ENCODE data around the gene VTN. TPM values are rescaled to one million over a fixed set of nuclear protein-coding genes. Genes with fewer than 3 reads are reported as not detected.

The VTN gene
- total RNA-seq, 1 donor from 2014 or later, result 1.0 TPM

DNA sequence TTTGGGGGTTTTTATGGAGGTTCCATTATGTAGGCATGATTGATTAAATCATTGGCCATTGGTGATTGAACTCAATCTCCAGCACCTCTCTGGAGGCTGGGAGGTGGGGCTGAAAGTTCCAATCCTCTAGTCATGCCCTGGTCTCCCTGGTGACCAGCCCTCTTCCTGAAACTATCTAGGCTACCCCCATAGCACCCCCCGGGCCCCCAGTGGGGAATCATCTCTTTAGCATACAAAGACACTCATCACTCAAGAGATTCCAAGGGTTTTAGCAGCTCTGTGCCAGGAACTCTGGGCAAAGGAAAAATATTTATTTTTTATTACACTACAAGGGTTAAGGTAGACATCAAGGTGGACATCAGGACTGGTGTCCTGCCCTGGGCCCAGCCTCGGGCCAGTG is 25.3 kb upstream of the VTN start:
- DNase-seq (ENCODE audit: low spot score), result no peak

GRCh38 chr17:28394337-28395116 is 24.4 kb upstream of the VTN start:
- DNase-seq (ENCODE audit: low spot score), result no peak

- DNase-seq (ENCODE audit: low spot score), result no peak
Observed at GRCh38 chr17:28392491-28392890, 22.4 kb upstream of the VTN start.

- no peak for DNase-seq (ENCODE audit: low spot score)
Observed at GRCh38 chr17:28391401-28391800, 21.3 kb upstream of the VTN start.

DNA sequence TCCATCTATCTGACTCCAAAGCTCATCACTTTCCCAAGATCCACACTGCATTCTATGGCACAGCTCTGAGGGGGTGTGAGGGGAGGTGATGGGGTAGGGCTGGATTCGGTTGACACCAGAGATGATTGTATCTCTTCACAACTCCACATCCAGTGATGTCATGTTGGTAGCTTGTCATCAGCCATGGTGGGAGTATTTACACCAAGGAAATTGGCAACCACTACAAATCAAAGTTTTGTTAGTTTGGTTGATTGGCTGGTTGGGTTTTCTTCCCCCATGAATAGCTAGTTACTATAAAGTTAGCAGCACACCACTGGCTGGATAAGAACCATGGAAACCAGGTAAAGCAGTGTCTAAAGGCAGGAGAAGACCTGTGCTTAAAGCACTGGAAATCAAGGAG is 20.9 kb upstream of the VTN start:
- DNase-seq (ENCODE audit: low spot score), result no peak

DNA sequence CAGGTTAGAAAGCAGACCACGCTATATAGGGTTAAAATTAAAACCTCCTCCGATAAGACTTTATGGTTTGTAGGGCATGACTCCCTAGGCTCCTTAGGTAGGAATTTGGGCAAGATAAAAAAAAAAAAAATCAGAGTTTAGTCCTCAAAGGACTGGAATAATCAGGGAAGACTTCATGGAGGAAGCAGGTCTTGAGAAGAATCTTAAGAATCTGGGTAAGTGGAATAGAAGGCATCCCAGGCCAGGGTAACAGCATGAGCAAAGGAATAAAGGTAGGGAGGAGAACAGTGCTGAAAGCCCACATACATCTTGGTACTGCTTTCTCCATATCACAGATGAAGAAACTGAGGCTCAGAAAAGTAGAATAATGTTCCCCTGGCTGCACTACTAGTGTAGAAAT is 20.5 kb upstream of the VTN start:
- DNase-seq (ENCODE audit: low spot score), result no peak

DNA sequence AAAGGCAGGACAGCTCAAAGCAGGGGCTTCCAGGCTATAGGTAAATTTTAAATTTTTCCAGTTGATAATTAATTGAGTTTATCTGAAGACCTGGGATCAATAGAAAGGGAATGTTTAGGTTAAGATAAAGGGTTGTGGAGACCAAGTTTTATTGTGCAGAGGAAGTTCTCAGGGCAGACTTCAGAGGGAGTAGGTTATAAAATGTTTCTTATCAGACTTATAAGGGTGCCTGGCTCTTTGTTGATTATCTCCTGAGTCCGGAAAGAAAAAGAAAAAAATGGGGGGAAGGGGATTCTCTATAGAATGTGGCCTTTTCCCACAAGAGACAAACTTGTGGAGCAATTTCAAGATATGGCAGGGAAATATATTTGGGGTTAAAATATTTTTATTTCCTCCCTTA is 20.0 kb upstream of the VTN start:
- no peak for DNase-seq (ENCODE audit: low spot score)

DNA sequence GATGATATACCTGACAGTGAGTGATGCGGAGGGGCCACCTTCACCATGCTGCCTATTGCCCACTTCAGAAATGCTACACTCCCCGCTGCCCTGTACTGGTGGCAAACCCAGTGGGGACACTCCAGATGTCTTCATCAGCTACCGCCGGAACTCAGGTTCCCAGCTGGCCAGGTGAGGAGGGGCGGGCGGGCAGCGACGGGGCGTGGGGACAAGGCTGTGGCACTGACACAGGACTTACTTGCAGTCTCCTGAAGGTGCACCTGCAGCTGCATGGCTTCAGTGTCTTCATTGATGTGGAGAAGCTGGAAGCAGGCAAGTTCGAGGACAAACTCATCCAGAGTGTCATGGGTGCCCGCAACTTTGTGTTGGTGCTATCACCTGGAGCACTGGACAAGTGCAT is 18.0 kb upstream of the VTN start:
- no peak for DNase-seq (ENCODE audit: low spot score)

DNA sequence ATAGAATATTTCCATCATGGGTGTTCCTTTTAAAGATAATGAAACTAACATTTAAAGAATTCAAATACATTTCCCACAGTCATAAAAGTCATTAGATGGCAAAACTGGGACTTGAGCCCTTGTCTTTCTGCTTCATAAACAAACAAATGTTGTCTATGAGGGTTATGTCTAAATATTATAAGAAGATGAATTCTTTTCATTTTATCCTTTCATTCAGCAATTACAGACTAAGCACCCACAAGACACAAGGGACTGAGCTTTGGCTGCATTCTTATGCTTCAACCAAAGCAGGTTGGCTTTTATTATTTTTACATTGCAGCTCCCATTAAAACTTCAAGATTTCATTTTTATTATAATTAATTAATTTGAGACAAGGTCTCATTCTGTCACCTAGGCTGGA is 16.3 kb upstream of the VTN start:
- no peak for DNase-seq (ENCODE audit: low spot score)

DNA sequence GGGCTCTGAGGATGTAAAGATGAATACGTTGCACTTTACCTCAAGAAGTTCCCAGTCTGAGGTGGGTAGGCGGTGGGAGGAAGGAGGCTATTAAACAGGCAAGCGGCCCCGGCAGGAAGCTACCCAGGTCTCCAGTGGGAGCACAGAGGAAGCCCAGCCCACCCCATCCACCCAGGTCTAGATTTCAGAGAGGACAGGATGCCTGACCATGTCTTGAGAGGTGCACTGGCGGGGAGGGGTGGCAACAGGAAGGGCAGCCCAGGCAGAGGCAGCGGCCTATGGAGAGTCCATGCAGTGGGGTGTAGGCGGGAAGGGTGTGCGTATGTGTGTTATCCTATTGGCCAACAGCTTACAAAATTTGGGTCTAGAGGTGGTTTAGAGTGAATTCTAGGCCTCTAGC is 15.3 kb upstream of the VTN start:
- DNase-seq (ENCODE audit: low spot score), result no peak

DNA sequence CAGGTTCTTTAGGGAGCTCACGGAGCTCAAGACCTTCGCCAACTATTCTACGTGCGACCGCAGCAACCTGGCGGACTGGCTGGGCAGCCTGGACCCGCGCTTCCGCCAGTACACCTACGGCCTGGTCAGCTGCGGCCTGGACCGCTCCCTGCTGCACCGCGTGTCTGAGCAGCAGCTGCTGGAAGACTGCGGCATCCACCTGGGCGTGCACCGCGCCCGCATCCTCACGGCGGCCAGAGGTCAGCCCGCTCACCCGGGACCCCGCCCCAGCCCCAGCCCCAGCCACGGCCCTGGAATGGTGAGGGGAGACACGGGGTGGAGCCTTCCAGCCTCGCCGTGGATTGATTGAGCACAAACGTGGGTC is 14.9 kb upstream of the VTN start:
- no peak for DNase-seq (ENCODE audit: low spot score)

DNA sequence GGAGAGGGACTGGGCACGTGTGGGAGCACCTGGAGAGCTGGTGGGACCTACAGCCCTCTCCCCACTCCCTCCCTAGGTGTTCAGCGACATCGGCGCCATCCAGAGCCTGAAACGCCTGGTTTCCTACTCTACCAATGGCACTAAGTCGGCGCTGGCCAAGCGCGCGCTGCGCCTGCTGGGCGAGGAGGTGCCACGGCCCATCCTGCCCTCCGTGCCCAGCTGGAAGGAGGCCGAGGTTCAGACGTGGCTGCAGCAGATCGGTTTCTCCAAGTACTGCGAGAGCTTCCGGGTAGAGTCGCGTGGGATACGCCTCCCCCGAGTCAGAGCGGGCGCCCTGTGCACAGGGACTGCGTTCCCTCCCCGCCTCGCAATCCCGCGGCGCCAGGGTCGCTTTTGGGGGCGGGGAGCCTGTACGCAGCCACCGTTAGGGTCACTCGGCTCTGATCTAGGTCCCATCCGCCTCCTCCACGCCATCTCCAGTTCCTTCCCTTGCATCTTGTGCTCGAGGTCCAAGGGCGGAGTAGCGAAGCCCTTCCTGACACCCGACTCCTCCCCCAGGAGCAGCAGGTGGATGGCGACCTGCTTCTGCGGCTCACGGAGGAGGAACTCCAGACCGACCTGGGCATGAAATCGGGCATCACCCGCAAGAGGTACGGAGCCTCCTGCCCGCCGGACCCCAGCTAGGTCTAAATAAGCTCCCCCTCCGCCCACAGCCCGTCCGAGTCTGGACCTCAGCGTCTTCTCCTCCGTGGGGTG is 14.4 kb upstream of the VTN start:
- peak; percentile 83 for DNase-seq (ENCODE audit: low spot score)

GRCh38 chr17:28381141-28381825 is 11.2 kb upstream of the VTN start:
- no peak for DNase-seq (ENCODE audit: low spot score)

DNA sequence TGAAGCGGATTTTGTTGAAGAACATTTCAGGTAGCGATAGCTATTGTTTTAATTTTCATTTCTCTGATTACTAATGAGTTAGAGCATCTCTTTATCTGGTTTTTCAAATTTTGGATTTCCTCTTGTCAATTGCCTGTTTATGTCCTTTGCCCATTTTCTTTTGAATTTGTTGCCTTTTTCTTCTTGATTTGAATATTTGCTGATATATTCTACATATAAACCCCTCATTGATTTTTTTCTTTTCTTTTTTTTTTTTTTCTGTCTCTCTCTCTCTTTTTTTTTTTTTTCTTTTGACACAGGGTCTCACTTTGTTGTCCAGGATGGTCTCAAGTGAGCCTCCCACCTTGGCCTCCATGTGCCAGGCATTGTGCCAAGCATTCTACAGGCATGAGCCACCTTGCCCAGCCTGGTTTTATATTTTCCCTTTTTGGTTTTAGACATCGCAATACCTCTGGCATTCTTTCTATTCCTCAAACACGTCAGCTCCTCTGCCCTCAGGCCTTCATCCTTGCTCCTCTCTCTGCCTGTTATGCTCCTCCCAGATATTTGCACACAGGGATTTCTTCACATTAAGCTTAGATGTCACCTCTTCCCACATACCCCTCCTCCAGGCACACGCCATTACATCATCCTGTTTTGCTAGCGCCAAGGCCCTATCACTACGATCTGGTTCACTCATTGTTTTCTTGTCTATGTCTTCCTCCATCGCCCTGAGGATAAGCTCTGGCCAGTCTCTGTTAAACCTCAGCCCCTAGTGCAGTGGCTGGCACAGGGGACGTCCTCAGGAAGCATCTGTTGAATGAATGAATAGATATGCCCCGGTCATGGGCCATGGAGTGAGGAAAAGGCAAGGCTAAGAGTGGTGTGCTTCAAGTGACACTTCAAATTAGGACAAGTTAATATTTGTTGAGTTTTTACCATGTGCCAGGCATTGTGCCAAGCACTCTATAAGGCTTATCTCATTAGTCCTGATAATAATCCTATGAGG is 10.0 kb upstream of the VTN start:
- DNase-seq (ENCODE audit: low spot score), result no peak

DNA sequence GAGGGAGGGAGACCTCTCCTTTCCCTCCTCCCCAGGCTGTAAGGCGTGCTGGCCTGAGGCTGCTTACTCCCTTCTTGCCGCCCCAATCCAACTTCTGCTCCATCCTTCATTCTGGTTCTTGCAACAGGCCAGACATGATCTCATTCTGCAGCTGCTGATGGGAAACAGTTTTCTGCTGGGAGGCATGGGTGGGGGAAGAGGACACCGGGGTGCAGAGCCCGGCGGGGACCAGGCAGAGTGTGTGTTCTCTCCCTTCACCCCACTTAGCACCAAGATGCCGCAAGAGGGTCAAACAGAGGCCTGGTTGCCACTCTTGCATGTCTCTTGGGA is 2.8 kb upstream of the VTN start:
- DNase-seq (ENCODE audit: low spot score), result no peak

DNA sequence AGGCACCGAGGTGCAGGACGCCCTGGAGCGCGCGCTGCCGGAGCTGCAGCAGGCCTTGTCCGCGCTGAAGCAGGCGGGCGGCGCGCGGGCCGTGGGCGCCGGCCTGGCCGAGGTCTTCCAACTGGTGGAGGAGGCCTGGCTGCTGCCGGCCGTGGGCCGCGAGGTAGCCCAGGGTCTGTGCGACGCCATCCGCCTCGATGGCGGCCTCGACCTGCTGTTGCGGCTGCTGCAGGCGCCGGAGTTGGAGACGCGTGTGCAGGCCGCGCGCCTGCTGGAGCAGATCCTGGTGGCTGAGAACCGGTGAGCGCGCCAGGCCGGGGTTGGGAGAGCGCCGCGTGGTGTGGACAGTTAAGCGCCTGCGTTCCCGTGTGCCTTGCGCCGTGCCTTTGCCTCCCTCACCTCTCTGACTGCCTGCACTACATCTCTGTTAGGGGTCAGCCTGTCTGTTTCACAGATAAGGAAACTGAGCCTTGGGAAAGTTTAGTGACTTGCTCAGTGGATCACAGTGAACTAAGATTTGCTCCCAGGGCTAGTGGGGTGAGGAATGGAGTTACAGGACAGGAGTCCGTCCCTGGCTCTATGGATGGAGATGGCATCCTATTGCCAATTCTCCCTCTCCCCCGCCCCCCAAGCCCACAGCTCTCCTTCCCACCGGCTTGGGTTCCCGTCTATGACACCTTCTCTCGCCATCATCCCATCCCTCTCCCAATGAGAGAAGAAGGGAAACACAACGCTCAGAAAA is 2.3 kb upstream of the VTN start:
- no peak for DNase-seq (ENCODE audit: low spot score)

DNA sequence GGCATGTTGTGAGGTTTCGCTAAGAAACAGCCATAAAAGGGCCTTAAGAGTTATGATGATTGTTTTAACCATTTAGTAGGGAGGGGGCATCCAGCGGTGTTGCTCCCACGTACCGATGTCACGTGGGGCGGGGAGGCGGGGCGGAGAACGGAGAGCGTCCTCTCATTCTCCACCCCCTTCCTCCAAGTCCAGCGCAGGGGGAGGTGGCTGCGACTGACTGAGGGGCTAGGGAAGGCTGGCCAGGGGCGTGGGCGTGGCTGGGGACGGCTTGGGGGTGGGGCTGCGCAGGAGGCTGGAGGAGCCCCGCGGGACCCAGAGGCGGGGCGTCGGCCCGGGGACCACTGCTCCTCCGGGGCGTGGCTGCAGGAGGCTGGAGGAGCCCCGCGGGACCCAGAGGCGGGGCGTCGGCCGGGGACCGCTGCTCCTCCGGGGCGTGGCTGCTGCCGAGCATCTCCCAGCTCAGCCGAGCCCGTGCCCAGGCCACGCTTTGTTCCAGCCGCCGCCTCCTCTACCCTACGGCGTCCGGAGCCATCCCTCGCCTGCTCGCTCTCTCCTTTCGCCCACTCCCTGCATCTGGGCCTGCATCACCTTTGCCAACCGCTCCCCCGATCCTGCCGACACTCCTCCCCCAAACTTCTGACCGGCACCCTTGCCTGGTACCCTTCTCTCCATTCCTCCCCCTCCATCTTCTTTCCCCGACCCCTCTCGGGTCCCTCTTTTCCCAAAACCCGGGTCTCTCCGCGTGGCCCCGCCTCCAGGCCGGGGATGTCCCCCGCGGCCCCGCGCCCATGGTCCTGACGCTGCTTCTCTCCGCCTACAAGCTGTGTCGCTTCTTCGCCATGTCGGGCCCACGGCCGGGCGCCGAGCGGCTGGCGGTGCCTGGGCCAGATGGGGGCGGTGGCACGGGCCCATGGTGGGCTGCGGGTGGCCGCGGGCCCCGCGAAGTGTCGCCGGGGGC is 1.4 kb upstream of the VTN start, which contains the start of gene SARM1:
Gene SARM1, plus strand, starts transcription at position 450 of the 958 bp plus-strand sequence. Its CDS starts 339 bp downstream, at position 789.
- DNase-seq (ENCODE audit: low spot score), result peak; percentile 89

- no peak for DNase-seq (ENCODE audit: low spot score)
Observed at GRCh38 chr17:28370744-28371103, 617 bp upstream of the VTN start.

- no peak for DNase-seq (ENCODE audit: low spot score)
Observed at GRCh38 chr17:28369684-28370034, 448 bp downstream of the VTN start.

All from ureter (tissue), 1 donor.